Activated naive CD8-positive, alpha-beta T cell treated with anti-CD3 and anti-CD28 coated beads for 36 hours (primary cell): Measurements from ENCODE around the gene COPS7A. TPM values are rescaled to one million over a fixed set of nuclear protein-coding genes. Genes with fewer than 3 reads are reported as not detected.
"Not testable (repeated sequence)": the region's sequence is repeated elsewhere in the genome, so short reads cannot be mapped to it uniquely, and the experiment has no call there.

ENCODE experiments used
- DNase-seq: peaks from one replicate; pipeline ENCODE4 v3.0.0; 2021
- H3K27ac Mint-ChIP-seq: one replicate; pipeline ENCODE4 v1.8.0; 2022; ENCODE audit warnings: mild to moderate bottlenecking, moderate library complexity, mixed read lengths
- H3K27me3 Mint-ChIP-seq: one replicate; pipeline ENCODE4 v1.8.0; 2022; ENCODE audit warnings: mild to moderate bottlenecking, mixed read lengths
- H3K36me3 Mint-ChIP-seq: one replicate; pipeline ENCODE4 v1.8.0; 2021; ENCODE audit warnings: mild to moderate bottlenecking, mixed read lengths
- H3K4me1 Mint-ChIP-seq: one replicate; pipeline ENCODE4 v1.8.0; 2021; ENCODE audit warnings: mixed read lengths
- H3K4me3 Mint-ChIP-seq: one replicate; pipeline ENCODE4 v1.8.0; 2022; ENCODE audit warnings: mild to moderate bottlenecking, moderate library complexity, mixed read lengths
- H3K9me3 Mint-ChIP-seq: one replicate; pipeline ENCODE4 v1.8.0; 2022; ENCODE audit warnings: mixed read lengths
- total RNA-seq, 2 experiments: library from RNA; stranded (reverse); gene quantifications; one replicate each; pipeline ENCODE4 v1.2.3, GENCODE V29; 2021

COPS7A gene
- total RNA-seq, 2 experiments from 2014 or later, result 37.1 to 41.6 TPM

DNA sequence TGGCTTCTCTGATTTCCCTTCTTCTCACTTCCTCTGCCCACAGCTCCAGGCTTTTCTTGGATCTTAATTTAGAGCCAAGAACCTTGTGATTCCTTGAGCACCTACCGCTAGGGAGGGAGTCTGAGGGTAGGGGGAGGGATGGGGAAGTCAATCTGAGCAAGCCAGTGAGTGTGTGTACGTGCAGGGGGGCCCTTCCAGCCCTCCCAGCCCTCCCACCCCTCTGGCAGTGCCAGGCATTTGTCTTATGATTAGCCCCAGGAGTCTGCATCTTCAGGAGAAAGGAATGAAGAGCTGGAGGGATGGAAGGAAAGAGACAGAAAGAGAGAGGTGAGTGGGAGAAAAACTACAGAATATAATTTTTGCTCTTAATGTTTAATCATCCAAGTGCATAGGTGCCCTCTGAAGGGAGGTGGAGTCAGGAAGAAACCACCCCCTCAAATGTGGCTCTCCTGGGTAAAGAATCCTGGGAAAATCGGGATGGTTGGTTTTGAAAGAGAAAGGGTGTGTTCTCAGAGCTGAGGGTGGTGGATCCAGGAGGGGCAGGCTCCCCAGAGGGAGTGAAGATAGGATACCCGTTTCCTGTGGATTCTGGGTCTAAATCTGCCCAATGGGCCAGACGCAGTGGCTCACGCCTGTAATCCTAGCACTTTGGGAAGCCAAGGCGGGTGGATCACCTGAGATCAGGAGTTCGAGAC, 25.3 kb upstream of the COPS7A start:
- no peak for DNase-seq
- H3K4me1 Mint-ChIP-seq, result peaks cover 6% of the 10 kb centered on the region
- peaks cover 45% of the 10 kb centered on the region for H3K27me3 Mint-ChIP-seq
- no peaks in the 10 kb centered on the region for H3K9me3 Mint-ChIP-seq
- H3K36me3 Mint-ChIP-seq, result no peaks in the 10 kb centered on the region
- H3K4me3 Mint-ChIP-seq, result no peak overlapping the region
- H3K27ac Mint-ChIP-seq, result no peak overlapping the region

- Mint-ChIP-seq H3K27ac (no peak overlapping the region), H3K36me3 (no peaks in the 10 kb centered on the region), H3K4me1 (peaks cover 6% of the 10 kb centered on the region), H3K27me3 (peaks cover 53% of the 10 kb centered on the region), H3K9me3 (no peaks in the 10 kb centered on the region), H3K4me3 (peak overlapping the region; percentile 61)
- DNase-seq, result no peak
Measured at GRCh38 chr12:6699259-6699988, 24.4 kb upstream of the COPS7A start.

- DNase-seq, result no peak
- Mint-ChIP-seq H3K9me3 (no peaks in the 10 kb centered on the region), H3K36me3 (no peaks in the 10 kb centered on the region), H3K4me3 (peak overlapping the region; percentile 61), H3K4me1 (peaks cover 6% of the 10 kb centered on the region), H3K27me3 (peaks cover 60% of the 10 kb centered on the region), H3K27ac (no peak overlapping the region)
Measured at GRCh38 chr12:6699989-6700645, 23.7 kb upstream of the COPS7A start.

GRCh38 chr12:6700646-6701051, 23.2 kb upstream of the COPS7A start, which contains the start of gene PIANP:
Gene PIANP (minus strand): TSS chr12:6700815. CDS start chr12:6698061, 2,754 bp downstream.
- H3K4me3 Mint-ChIP-seq, result peak within 1 kb of the TSS; percentile 65
- H3K27ac Mint-ChIP-seq, result no peak within 1 kb of the TSS
- H3K27me3 Mint-ChIP-seq, result peaks cover 65% of the 10 kb centered on the region
- no peaks in the 10 kb centered on the region for H3K36me3 Mint-ChIP-seq
- DNase-seq, result peak; percentile 51
- no peaks in the 10 kb centered on the region for H3K9me3 Mint-ChIP-seq
- H3K4me1 Mint-ChIP-seq, result peaks cover 6% of the 10 kb centered on the region

GRCh38 chr12:6701078-6701768, 22.6 kb upstream of the COPS7A start:
- Mint-ChIP-seq H3K4me1 (peaks cover 6% of the 10 kb centered on the region), H3K4me3 (peak overlapping the region; percentile 65), H3K36me3 (no peaks in the 10 kb centered on the region), H3K9me3 (no peaks in the 10 kb centered on the region), H3K27ac (no peak overlapping the region), H3K27me3 (peaks cover 67% of the 10 kb centered on the region)
- no peak for DNase-seq

GRCh38 chr12:6703631-6704030, 20.2 kb upstream of the COPS7A start:
- Mint-ChIP-seq H3K36me3 (peaks cover 1% of the 10 kb centered on the region), H3K9me3 (no peaks in the 10 kb centered on the region), H3K4me3 (no peak overlapping the region), H3K27ac (no peak overlapping the region), H3K4me1 (peaks cover 7% of the 10 kb centered on the region), H3K27me3 (peaks cover 63% of the 10 kb centered on the region)
- DNase-seq, result no peak

DNA sequence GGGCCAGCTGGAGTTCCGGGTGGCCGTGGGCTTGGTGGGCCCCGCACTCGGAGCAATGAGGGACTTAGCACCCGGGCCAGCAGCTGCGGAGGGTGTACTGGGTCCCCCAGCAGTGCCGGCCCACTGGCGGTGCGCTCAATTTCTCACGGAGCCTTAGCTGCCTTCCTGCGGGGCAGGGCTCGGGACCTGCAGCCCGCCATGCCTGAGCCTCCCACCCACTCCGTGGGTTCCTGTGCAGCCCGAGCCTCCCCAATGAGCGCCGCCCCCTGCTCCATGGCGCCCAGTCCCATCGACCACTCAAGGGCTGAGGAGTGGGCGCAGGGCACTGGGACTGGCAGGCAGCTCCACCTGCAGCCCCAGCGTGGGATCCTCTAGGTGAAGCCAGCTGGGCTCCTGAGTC, 15.5 kb upstream of the COPS7A start:
- not testable (repeated sequence) for H3K4me1 Mint-ChIP-seq, H3K9me3 Mint-ChIP-seq, H3K4me3 Mint-ChIP-seq, DNase-seq, H3K36me3 Mint-ChIP-seq, H3K27ac Mint-ChIP-seq
- H3K27me3 Mint-ChIP-seq, result peaks cover 23% of the 10 kb centered on the region

- peak; percentile 54 for DNase-seq
- no peaks in the 10 kb centered on the region for H3K9me3 Mint-ChIP-seq
- peaks cover 18% of the 10 kb centered on the region for H3K27me3 Mint-ChIP-seq
- H3K4me3 Mint-ChIP-seq, result peak overlapping the region; percentile 39
- peaks cover 8% of the 10 kb centered on the region for H3K4me1 Mint-ChIP-seq
- peak overlapping the region; percentile 56 for H3K27ac Mint-ChIP-seq
- H3K36me3 Mint-ChIP-seq, result peaks cover 1% of the 10 kb centered on the region
Measured at GRCh38 chr12:6708960-6709394, 14.9 kb upstream of the COPS7A start.

GRCh38 chr12:6716031-6716873, 7.6 kb upstream of the COPS7A start:
- H3K4me3 Mint-ChIP-seq, H3K27me3 Mint-ChIP-seq, H3K36me3 Mint-ChIP-seq, H3K27ac Mint-ChIP-seq, H3K4me1 Mint-ChIP-seq, H3K9me3 Mint-ChIP-seq, DNase-seq: not testable (repeated sequence)

- Mint-ChIP-seq H3K27ac (no peak overlapping the region), H3K9me3 (no peaks in the 10 kb centered on the region), H3K4me1 (no peaks in the 10 kb centered on the region), H3K36me3 (no peaks in the 10 kb centered on the region), H3K27me3 (peaks cover 6% of the 10 kb centered on the region), H3K4me3 (no peak overlapping the region)
- DNase-seq, result no peak
Measured at GRCh38 chr12:6716874-6717437, 6.9 kb upstream of the COPS7A start.

DNA sequence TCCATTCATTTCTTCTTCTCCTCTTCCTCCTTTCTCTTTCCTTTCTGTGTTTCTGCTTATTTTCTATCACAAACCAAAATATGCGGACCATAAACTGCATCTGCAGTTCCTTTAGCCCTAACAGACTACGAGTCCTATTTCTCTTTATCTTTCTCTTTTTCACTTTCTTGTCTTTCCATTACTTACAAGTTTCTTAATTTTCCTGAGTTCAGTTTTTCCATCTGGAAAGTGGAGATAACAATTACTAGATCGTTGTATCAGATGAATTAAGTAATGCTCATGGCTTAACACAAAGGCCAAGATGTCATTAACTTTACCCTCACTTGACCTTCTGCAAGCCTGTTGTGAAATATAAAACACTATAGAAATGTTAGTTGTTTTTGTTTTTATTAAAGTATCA, 983 bp upstream of the COPS7A start:
- H3K27me3 Mint-ChIP-seq, result no peaks in the 10 kb centered on the region
- H3K27ac Mint-ChIP-seq, result no peak overlapping the region
- H3K4me3 Mint-ChIP-seq, result peak overlapping the region; percentile 2

DNA sequence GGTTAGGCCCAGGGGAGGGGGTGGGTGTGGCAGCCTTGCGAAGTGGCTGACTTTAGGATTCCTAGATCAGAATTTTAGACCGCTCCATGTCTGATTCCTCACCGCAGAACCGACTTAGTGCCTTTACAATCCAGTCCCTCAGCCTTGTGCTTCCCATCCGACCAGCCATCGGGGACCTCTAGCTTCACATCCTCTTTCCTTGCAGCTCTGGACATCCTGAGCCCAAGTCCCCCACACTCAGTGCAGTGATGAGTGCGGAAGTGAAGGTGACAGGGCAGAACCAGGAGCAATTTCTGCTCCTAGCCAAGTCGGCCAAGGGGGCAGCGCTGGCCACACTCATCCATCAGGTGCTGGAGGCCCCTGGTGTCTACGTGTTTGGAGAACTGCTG, 557 bp downstream of the COPS7A start:
- Mint-ChIP-seq H3K4me1 (peaks cover 18% of the 10 kb centered on the region), H3K4me3 (peak overlapping the region; percentile 90), H3K36me3 (peaks cover 9% of the 10 kb centered on the region), H3K9me3 (no peaks in the 10 kb centered on the region), H3K27ac (peak overlapping the region; percentile 95), H3K27me3 (no peaks in the 10 kb centered on the region)
- DNase-seq, result peak; percentile 33

More for the DNA sequence above, 983 bp upstream of the COPS7A start:
- Mint-ChIP-seq H3K4me1 (peaks cover 18% of the 10 kb centered on the region), H3K36me3 (peaks cover 9% of the 10 kb centered on the region), H3K9me3 (no peaks in the 10 kb centered on the region)
- no peak for DNase-seq

DNA sequence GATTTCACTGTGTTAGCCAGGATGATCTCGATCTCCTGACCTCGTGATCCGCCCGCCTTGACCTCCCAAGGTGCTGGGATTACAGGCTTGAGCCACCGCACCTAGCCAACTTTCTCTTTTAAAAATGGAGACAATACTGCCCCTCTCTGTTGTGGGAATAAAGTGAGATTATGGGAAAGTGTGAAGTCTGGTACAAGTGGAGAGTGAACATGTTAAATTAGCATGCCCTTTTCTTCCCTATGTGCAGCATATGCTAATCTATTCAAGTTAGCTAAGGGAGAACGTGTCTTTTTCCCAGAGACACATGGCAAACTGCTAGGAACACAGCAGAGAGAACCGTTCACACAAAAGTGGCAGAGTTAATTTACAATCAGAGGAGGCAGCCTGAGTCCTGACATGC, 1.5 kb downstream of the COPS7A start:
- H3K4me3 Mint-ChIP-seq, result peak overlapping the region; percentile 90
- DNase-seq, result no peak
- peak overlapping the region; percentile 64 for H3K27ac Mint-ChIP-seq
- no peaks in the 10 kb centered on the region for H3K27me3 Mint-ChIP-seq
- no peaks in the 10 kb centered on the region for H3K9me3 Mint-ChIP-seq
- peaks cover 13% of the 10 kb centered on the region for H3K36me3 Mint-ChIP-seq
- H3K4me1 Mint-ChIP-seq, result peaks cover 18% of the 10 kb centered on the region

DNA sequence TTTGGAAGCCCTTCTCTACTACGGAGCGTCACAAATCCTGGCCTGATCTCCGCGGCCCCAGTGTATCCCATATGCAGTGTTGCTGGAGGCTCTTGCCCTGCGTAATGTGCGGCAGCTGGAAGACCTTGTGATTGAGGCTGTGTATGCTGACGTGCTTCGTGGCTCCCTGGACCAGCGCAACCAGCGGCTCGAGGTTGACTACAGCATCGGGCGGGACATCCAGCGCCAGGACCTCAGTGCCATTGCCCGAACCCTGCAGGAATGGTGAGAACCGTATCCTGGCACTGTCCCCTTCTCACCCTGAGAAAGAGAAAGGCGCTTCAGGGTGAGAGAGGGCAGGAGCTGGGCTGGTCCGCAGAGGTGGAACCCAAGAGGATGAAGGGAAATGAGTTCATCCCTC, 5.3 kb downstream of the COPS7A start:
- Mint-ChIP-seq H3K27ac (no peak overlapping the region), H3K36me3 (peaks cover 20% of the 10 kb centered on the region), H3K4me3 (no peak overlapping the region), H3K27me3 (no peaks in the 10 kb centered on the region), H3K9me3 (no peaks in the 10 kb centered on the region), H3K4me1 (peaks cover 13% of the 10 kb centered on the region)
- no peak for DNase-seq
